Measurements from ENCODE around the gene ACTL6B.
"Not testable (repeated sequence)": the region's sequence is repeated elsewhere in the genome, so short reads cannot be mapped to it uniquely, and the experiment has no call there.

Gene ACTL6B

DNA sequence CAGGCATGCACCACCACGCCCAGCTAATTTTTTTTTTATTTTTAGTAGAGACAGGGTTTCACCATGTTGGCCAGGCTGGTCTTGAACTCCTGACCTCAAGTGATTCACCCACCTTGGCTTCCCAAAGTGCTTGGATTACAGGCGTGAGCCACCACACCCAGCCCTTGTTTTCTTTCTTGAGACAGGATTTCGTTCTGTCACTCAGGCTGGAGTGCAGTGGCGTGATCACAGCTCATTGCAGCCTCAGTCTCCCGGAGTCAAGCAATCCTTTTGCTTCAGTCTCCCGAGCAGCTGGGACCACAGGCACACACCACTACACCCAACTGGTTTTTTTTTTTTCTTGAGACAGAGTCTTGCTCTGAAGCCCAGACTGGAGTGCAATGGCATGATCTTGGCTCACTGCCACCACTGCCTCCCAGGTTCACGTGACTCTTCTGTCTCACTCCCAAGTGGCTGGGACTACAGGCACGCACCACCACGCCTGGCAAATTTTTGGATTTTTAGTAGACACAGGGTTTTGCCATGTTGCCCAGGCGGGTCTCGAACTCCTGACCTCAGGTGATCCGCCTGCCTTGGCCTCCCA, 6.0 kb upstream of the ACTL6B start:
- not testable (repeated sequence) for H3K9me3 ChIP-seq (ENCODE audit: control insufficient read depth, low read length); H3K4me3 ChIP-seq (ENCODE audit: low read length); H3K36me3 ChIP-seq (ENCODE audit: control insufficient read depth, insufficient read depth, low read length, severe bottlenecking); DNase-seq (ENCODE audit: low read depth); H3K4me1 ChIP-seq (ENCODE audit: control insufficient read depth, insufficient read depth, low read length); H3K9ac ChIP-seq (ENCODE audit: low read length)
- peaks cover 16% of the 10 kb centered on the region for H3K27me3 ChIP-seq (replicated peaks; ENCODE audit: control insufficient read depth, insufficient read depth, low read length)

- Histone ChIP-seq H3K9me3 (ENCODE audit: control insufficient read depth, low read length) (no peaks in the 10 kb centered on the region), H3K36me3 (ENCODE audit: control insufficient read depth, insufficient read depth, low read length, severe bottlenecking) (no peaks in the 10 kb centered on the region), H3K9ac (ENCODE audit: low read length) (no peak overlapping the region), H3K27me3 (replicated peaks; ENCODE audit: control insufficient read depth, insufficient read depth, low read length) (peaks cover 40% of the 10 kb centered on the region), H3K4me3 (ENCODE audit: low read length) (no peak overlapping the region), H3K4me1 (ENCODE audit: control insufficient read depth, insufficient read depth, low read length) (no peaks in the 10 kb centered on the region)
- DNase-seq (ENCODE audit: low read depth): no peak
Measured at GRCh38 chr7:100654908-100655831, 1.1 kb downstream of the ACTL6B start.

DNA sequence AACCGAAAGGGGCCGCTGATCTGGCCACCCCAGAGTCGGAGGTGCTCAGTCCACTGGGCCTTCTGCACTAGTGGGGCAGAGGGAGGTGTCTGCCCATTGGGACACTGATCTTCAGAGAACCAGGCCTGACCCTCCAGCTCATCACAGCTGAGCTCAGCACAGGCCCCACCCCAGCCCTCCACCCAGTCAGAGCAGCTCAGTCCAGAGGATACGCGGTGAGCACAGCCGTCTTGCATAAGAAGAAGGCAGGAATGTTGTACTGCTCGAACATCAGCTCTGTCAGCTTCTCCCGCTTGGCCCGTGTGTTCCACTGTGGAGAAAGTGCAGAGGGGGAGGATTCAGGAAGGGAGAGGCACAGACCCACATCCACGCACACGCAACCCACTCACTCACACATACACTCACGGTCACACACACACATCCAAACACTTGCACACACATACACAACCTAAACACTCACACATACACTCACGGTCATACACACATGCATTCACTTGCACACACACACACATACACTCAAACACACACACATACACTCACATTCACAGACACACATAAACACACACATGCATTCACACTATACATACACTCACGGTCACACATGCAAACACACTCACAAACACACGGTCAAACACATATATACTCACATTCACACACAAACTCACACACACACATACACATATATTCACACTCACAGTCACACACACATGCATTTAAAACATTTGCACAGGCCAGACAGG, 6.3 kb downstream of the ACTL6B start:
- peaks cover 38% of the 10 kb centered on the region for H3K27me3 ChIP-seq (replicated peaks; ENCODE audit: control insufficient read depth, insufficient read depth, low read length)
- DNase-seq (ENCODE audit: low read depth): peak; percentile 26
- no peaks in the 10 kb centered on the region for H3K4me1 ChIP-seq (ENCODE audit: control insufficient read depth, insufficient read depth, low read length)
- H3K9me3 ChIP-seq (ENCODE audit: control insufficient read depth, low read length): no peaks in the 10 kb centered on the region
- no peak overlapping the region for H3K9ac ChIP-seq (ENCODE audit: low read length)
- H3K36me3 ChIP-seq (ENCODE audit: control insufficient read depth, insufficient read depth, low read length, severe bottlenecking): no peaks in the 10 kb centered on the region
- no peak overlapping the region for H3K4me3 ChIP-seq (ENCODE audit: low read length)

DNA sequence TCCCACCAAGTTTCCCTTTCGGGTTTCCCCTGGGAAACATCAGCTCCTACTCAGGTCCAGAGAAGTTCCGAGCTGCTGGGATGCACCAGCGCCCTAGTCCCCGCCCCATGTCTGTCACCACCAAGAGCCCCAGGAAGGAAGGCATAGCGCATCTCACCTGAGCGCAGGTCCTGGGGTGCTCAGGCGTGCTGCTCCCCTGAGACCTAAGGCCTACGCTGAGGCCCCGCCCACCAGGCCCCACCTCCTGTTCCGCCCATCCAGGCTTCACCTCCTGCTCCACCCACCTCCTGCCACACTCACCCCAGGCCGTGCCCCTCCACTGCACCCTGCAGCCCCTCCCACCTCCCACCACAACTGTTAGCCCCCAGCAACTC, 13.7 kb downstream of the ACTL6B start:
- Histone ChIP-seq H3K36me3 (ENCODE audit: control insufficient read depth, insufficient read depth, low read length, severe bottlenecking) (no peaks in the 10 kb centered on the region), H3K4me1 (ENCODE audit: control insufficient read depth, insufficient read depth, low read length) (no peaks in the 10 kb centered on the region), H3K4me3 (ENCODE audit: low read length) (no peak overlapping the region), H3K9ac (ENCODE audit: low read length) (no peak overlapping the region), H3K9me3 (ENCODE audit: control insufficient read depth, low read length) (no peaks in the 10 kb centered on the region), H3K27me3 (replicated peaks; ENCODE audit: control insufficient read depth, insufficient read depth, low read length) (peaks cover 39% of the 10 kb centered on the region)
- no peak for DNase-seq (ENCODE audit: low read depth)

- no peaks in the 10 kb centered on the region for H3K36me3 ChIP-seq (ENCODE audit: control insufficient read depth, insufficient read depth, low read length, severe bottlenecking)
- H3K27me3 ChIP-seq (replicated peaks; ENCODE audit: control insufficient read depth, insufficient read depth, low read length): peaks cover 37% of the 10 kb centered on the region
- H3K9me3 ChIP-seq (ENCODE audit: control insufficient read depth, low read length): no peaks in the 10 kb centered on the region
- H3K9ac ChIP-seq (ENCODE audit: low read length): no peak overlapping the region
- no peaks in the 10 kb centered on the region for H3K4me1 ChIP-seq (ENCODE audit: control insufficient read depth, insufficient read depth, low read length)
- H3K4me3 ChIP-seq (ENCODE audit: low read length): no peak overlapping the region
- no peak for DNase-seq (ENCODE audit: low read depth)
Measured at GRCh38 chr7:100641860-100642533, 14.3 kb downstream of the ACTL6B start.

DNA sequence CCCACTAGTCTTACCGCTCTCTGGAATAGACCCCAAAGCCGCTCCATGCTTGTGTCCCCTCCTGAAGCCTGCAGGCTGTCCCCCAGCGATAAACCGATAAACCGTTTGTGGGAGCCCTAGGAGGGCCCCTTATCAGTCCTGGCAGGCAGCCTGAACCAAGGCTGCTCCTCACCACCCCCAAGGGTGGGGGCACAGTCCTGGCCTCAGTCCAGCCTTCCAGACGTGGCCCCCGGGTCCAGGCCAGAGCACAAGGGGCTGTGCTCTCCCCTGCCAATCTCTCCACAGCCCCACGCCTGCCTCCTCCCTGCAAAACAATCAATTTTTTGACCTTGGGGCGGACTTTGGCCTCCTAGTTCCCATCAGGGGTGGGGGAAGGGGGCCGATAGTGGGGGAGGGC, 14.8 kb downstream of the ACTL6B start, which contains the start of gene TFR2:
Gene TFR2, minus strand, starts transcription at position 90 of the 397 bp plus-strand sequence. Its CDS starts 43 bp downstream, at position 47.
- Histone ChIP-seq H3K36me3 (ENCODE audit: control insufficient read depth, insufficient read depth, low read length, severe bottlenecking) (no peaks in the 10 kb centered on the region), H3K9me3 (ENCODE audit: control insufficient read depth, low read length) (no peaks in the 10 kb centered on the region), H3K27me3 (replicated peaks; ENCODE audit: control insufficient read depth, insufficient read depth, low read length) (peaks cover 41% of the 10 kb centered on the region), H3K4me3 (ENCODE audit: low read length) (no peak within 1 kb of the TSS), H3K4me1 (ENCODE audit: control insufficient read depth, insufficient read depth, low read length) (no peaks in the 10 kb centered on the region), H3K9ac (ENCODE audit: low read length) (no peak within 1 kb of the TSS)
- DNase-seq (ENCODE audit: low read depth): no peak

- Histone ChIP-seq H3K9me3 (ENCODE audit: control insufficient read depth, low read length) (no peaks in the 10 kb centered on the region), H3K27me3 (replicated peaks; ENCODE audit: control insufficient read depth, insufficient read depth, low read length) (peaks cover 37% of the 10 kb centered on the region), H3K9ac (ENCODE audit: low read length) (no peak overlapping the region), H3K4me3 (ENCODE audit: low read length) (no peak overlapping the region), H3K4me1 (ENCODE audit: control insufficient read depth, insufficient read depth, low read length) (no peaks in the 10 kb centered on the region), H3K36me3 (ENCODE audit: control insufficient read depth, insufficient read depth, low read length, severe bottlenecking) (no peaks in the 10 kb centered on the region)
- no peak for DNase-seq (ENCODE audit: low read depth)
Measured at GRCh38 chr7:100640517-100641440, 15.5 kb downstream of the ACTL6B start.

DNA sequence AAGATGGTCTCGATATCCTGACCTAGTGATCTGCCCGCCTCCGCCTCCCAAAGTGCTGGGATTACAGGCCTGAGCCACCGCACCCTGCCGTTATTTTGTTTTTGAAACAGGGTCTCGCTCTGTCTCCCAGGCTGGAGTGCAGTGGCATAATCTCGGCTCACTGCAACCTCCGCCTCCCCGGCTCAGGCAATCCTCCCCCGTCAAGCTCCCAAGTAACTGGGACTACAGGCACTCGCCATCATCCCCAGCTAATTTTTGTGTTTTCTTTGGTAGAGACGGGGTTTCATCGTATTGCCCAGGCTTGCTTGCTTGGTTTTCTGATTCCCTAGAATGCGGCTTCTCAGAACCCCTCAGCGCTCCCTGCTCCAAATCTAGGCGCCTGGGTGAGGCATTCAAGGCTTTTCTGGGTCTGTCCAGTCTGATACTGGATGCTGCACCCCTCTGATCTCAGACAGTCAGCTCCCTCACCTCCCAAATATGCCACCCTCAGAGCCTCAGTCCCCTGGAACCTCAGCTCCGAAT, 16.2 kb downstream of the ACTL6B start:
- H3K36me3 ChIP-seq (ENCODE audit: control insufficient read depth, insufficient read depth, low read length, severe bottlenecking): no peaks in the 10 kb centered on the region
- H3K4me3 ChIP-seq (ENCODE audit: low read length): no peak overlapping the region
- no peaks in the 10 kb centered on the region for H3K4me1 ChIP-seq (ENCODE audit: control insufficient read depth, insufficient read depth, low read length)
- no peak overlapping the region for H3K9ac ChIP-seq (ENCODE audit: low read length)
- H3K9me3 ChIP-seq (ENCODE audit: control insufficient read depth, low read length): no peaks in the 10 kb centered on the region
- peaks cover 31% of the 10 kb centered on the region for H3K27me3 ChIP-seq (replicated peaks; ENCODE audit: control insufficient read depth, insufficient read depth, low read length)
- DNase-seq (ENCODE audit: low read depth): no peak

GRCh38 chr7:100632951-100633717, 23.1 kb downstream of the ACTL6B start:
- H3K4me1 ChIP-seq (ENCODE audit: control insufficient read depth, insufficient read depth, low read length): peaks cover 4% of the 10 kb centered on the region
- DNase-seq (ENCODE audit: low read depth): peak; percentile 77
- H3K9me3 ChIP-seq (ENCODE audit: control insufficient read depth, low read length): no peaks in the 10 kb centered on the region
- H3K4me3 ChIP-seq (ENCODE audit: low read length): peak overlapping the region; percentile 72
- no peaks in the 10 kb centered on the region for H3K36me3 ChIP-seq (ENCODE audit: control insufficient read depth, insufficient read depth, low read length, severe bottlenecking)
- peaks cover 22% of the 10 kb centered on the region for H3K27me3 ChIP-seq (replicated peaks; ENCODE audit: control insufficient read depth, insufficient read depth, low read length)
- peak overlapping the region; percentile 25 for H3K9ac ChIP-seq (ENCODE audit: low read length)
